Measurements from ENCODE around the gene TMEM145.
"Not testable (repeated sequence)": the region's sequence is repeated elsewhere in the genome, so short reads cannot be mapped to it uniquely, and the experiment has no call there.

Gene TMEM145

GRCh38 chr19:42334697-42335373, 21.7 kb downstream of the TMEM145 start:
- DNase-seq (ENCODE audit: low read depth, low spot score) = no peak

GRCh38 chr19:42335374-42335936, 22.3 kb downstream of the TMEM145 start:
- no peak for DNase-seq (ENCODE audit: low read depth, low spot score)

- DNase-seq (ENCODE audit: low read depth, low spot score) = no peak
Observed at GRCh38 chr19:42335971-42336370, 22.9 kb downstream of the TMEM145 start.

- not testable (repeated sequence) for DNase-seq (ENCODE audit: low read depth, low spot score)
Observed at GRCh38 chr19:42339126-42339860, 26.2 kb downstream of the TMEM145 start.

- DNase-seq (ENCODE audit: low read depth, low spot score) = not testable (repeated sequence)
Observed at GRCh38 chr19:42339922-42340321, 26.8 kb downstream of the TMEM145 start.

GRCh38 chr19:42343344-42344110, 30.4 kb downstream of the TMEM145 start:
- no peak for DNase-seq (ENCODE audit: low read depth, low spot score)

GRCh38 chr19:42344336-42344893, 31.3 kb downstream of the TMEM145 start:
- no peak for DNase-seq (ENCODE audit: low read depth, low spot score)

- no peak for DNase-seq (ENCODE audit: low read depth, low spot score)
Observed at GRCh38 chr19:42345191-42345812, 32.2 kb downstream of the TMEM145 start.

GRCh38 chr19:42348211-42348610, 35.1 kb downstream of the TMEM145 start:
- no peak for DNase-seq (ENCODE audit: low read depth, low spot score)

- no peak for DNase-seq (ENCODE audit: low read depth, low spot score)
Observed at GRCh38 chr19:42349378-42350107, 36.4 kb downstream of the TMEM145 start.

- DNase-seq (ENCODE audit: low read depth, low spot score) = no peak
Observed at GRCh38 chr19:42350417-42350816, 37.3 kb downstream of the TMEM145 start.

GRCh38 chr19:42351079-42351735, 38.1 kb downstream of the TMEM145 start:
- DNase-seq (ENCODE audit: low read depth, low spot score) = no peak

GRCh38 chr19:42352301-42353259, 39.5 kb downstream of the TMEM145 start:
- DNase-seq (ENCODE audit: low read depth, low spot score) = no peak

GRCh38 chr19:42353341-42354015, 40.4 kb downstream of the TMEM145 start:
- DNase-seq (ENCODE audit: low read depth, low spot score) = no peak

GRCh38 chr19:42355896-42356295, 42.8 kb downstream of the TMEM145 start:
- no peak for DNase-seq (ENCODE audit: low read depth, low spot score)

- no peak for DNase-seq (ENCODE audit: low read depth, low spot score)
Observed at GRCh38 chr19:42356686-42357085, 43.6 kb downstream of the TMEM145 start.

GRCh38 chr19:42357290-42357689, 44.2 kb downstream of the TMEM145 start:
- no peak for DNase-seq (ENCODE audit: low read depth, low spot score)

- no peak for DNase-seq (ENCODE audit: low read depth, low spot score)
Observed at GRCh38 chr19:42360787-42361544, 47.9 kb downstream of the TMEM145 start.
